SK-N-SH treated with all-trans-retinoic acid at 6 μM for 48 hours (cell line): Measurements from ENCODE around the gene FGF14.

Source experiments
- ATAC-seq: fragments of 200-7000 bp; cut with Tn5 transposase; 3 replicates; pipeline ENCODE4 v1.9.1; 2020; ENCODE audit warnings: mild to moderate bottlenecking, moderate library complexity
- ARNTL ChIP-seq: fragments of 450-650 bp; formaldehyde crosslinking; IDR thresholded peaks from 2 replicates; pipeline ENCODE4 v1.5.0; 2020; ENCODE audit warnings: low read depth, mild to moderate bottlenecking, moderate library complexity, borderline replicate concordance
- CREB5 ChIP-seq: fragments of 250-450 bp; sonication (Bioruptor Pico); IDR thresholded peaks from 2 replicates; pipeline ENCODE4 v1.5.1; 2020; ENCODE audit warnings: low read depth, mild to moderate bottlenecking, moderate library complexity
- CSDC2 ChIP-seq: fragments of 250-450 bp; sonication (Bioruptor Pico); IDR thresholded peaks from 2 replicates; pipeline ENCODE4 v1.5.0; 2020; ENCODE audit warnings: mild to moderate bottlenecking, moderate library complexity
- CSRNP3 ChIP-seq: fragments of 250-450 bp; sonication (Bioruptor Pico); IDR thresholded peaks from 2 replicates; pipeline ENCODE4 v1.5.1; 2021; ENCODE audit warnings: mild to moderate bottlenecking, moderate library complexity
- ESRRG ChIP-seq: fragments of 250-450 bp; sonication (Bioruptor Pico); IDR thresholded peaks from 2 replicates; pipeline ENCODE4 v1.6.1; 2021; ENCODE audit warnings: mild to moderate bottlenecking
- GLIS3 ChIP-seq: fragments of 250-450 bp; sonication (Bioruptor Pico); IDR thresholded peaks from 2 replicates; pipeline ENCODE4 v1.5.0; 2020; ENCODE audit warnings: mild to moderate bottlenecking, moderate library complexity
- OSR1 ChIP-seq: fragments of 250-450 bp; sonication (Bioruptor Pico); IDR thresholded peaks from 2 replicates; pipeline ENCODE4 v1.8.0; 2022; ENCODE audit warnings: moderate library complexity, mild to moderate bottlenecking, inconsistent platforms
- PATZ1 ChIP-seq: fragments of 250-450 bp; sonication (Bioruptor Pico); IDR thresholded peaks from 2 replicates; pipeline ENCODE4 v1.8.0; 2020; ENCODE audit warnings: mild to moderate bottlenecking, moderate library complexity, borderline replicate concordance
- POU6F1 ChIP-seq: fragments of 250-450 bp; sonication (Bioruptor Pico); IDR thresholded peaks from 2 replicates; pipeline ENCODE4 v1.8.0; 2021; ENCODE audit warnings: low read depth, mild to moderate bottlenecking, moderate library complexity, borderline replicate concordance
- PPARA ChIP-seq: fragments of 250-450 bp; sonication (Bioruptor Pico); IDR thresholded peaks from 2 replicates; pipeline ENCODE4 v1.5.0; 2020; ENCODE audit warnings: mild to moderate bottlenecking, borderline replicate concordance
- RARB ChIP-seq: fragments of 250-450 bp; sonication (Bioruptor Pico); IDR thresholded peaks from 2 replicates; pipeline ENCODE4 v1.8.0; 2021; ENCODE audit warnings: mild to moderate bottlenecking, moderate library complexity
- SNAI2 ChIP-seq: fragments of 250-450 bp; sonication (Bioruptor Pico); IDR thresholded peaks from 2 replicates; pipeline ENCODE4 v1.5.0; 2020; ENCODE audit warnings: mild to moderate bottlenecking, moderate library complexity
- TCF4 ChIP-seq: fragments of 250-450 bp; sonication (Bioruptor Pico); IDR thresholded peaks from 2 replicates; pipeline ENCODE4 v1.8.0; 2021; ENCODE audit warnings: mild to moderate bottlenecking, moderate library complexity, borderline replicate concordance
- TOX ChIP-seq: fragments of 250-450 bp; sonication (Bioruptor Pico); IDR thresholded peaks from 2 replicates; pipeline ENCODE4 v1.8.0; 2021; ENCODE audit warnings: mild to moderate bottlenecking, moderate library complexity, borderline replicate concordance
- TSHZ2 ChIP-seq: fragments of 250-450 bp; sonication (Bioruptor Pico); IDR thresholded peaks from 2 replicates; pipeline ENCODE4 v1.5.0; 2020; ENCODE audit warnings: mild to moderate bottlenecking, moderate library complexity
- ZC3H10 ChIP-seq: fragments of 250-450 bp; sonication (Bioruptor Pico); IDR thresholded peaks from 2 replicates; pipeline ENCODE4 v1.5.1; 2021; ENCODE audit warnings: mild to moderate bottlenecking, moderate library complexity
- ZFP3 ChIP-seq: fragments of 250-450 bp; sonication (Bioruptor Pico); IDR thresholded peaks from 2 replicates; pipeline ENCODE4 v1.5.0; 2020; ENCODE audit warnings: mild to moderate bottlenecking, moderate library complexity
- ZFP30 ChIP-seq: fragments of 450-650 bp; formaldehyde crosslinking; IDR thresholded peaks from 2 replicates; pipeline ENCODE4 v1.5.0; 2022; ENCODE audit warnings: mild to moderate bottlenecking, moderate library complexity
- ZNF565 ChIP-seq: fragments of 450-650 bp; formaldehyde crosslinking; conservative IDR thresholded peaks from 2 replicates; pipeline ENCODE4 v1.5.0; 2020; ENCODE audit warnings: low read depth, mild to moderate bottlenecking, moderate library complexity
- ZNF70 ChIP-seq: fragments of 450-650 bp; formaldehyde crosslinking; IDR thresholded peaks from 2 replicates; pipeline ENCODE4 v1.5.0; 2020; ENCODE audit warnings: mild to moderate bottlenecking, moderate library complexity
- ZNF8 ChIP-seq: fragments of 450-650 bp; formaldehyde crosslinking; IDR thresholded peaks from 2 replicates; pipeline ENCODE4 v1.5.0; 2020; ENCODE audit warnings: mild to moderate bottlenecking, moderate library complexity

FGF14 gene

GRCh38 chr13:102344410-102344809 is 57.4 kb downstream of the FGF14 start:
- ATAC-seq, result no peak
- TF ChIP-seq PATZ1 (CRISPR knock-in tag) (no peak), ZC3H10 (CRISPR knock-in tag) (no peak), ESRRG (CRISPR knock-in tag) (no peak), TOX (CRISPR knock-in tag) (no peak), TCF4 (CRISPR knock-in tag) (no peak), ZNF565 (CRISPR knock-in tag) (no peak), ZFP30 (CRISPR knock-in tag) (no peak), ZFP3 (CRISPR knock-in tag) (no peak), SNAI2 (CRISPR knock-in tag) (no peak), CSRNP3 (CRISPR knock-in tag) (no peak), OSR1 (no peak), RARB (CRISPR knock-in tag) (no peak), GLIS3 (no peak), POU6F1 (CRISPR knock-in tag) (no peak), PPARA (no peak), ZNF70 (CRISPR knock-in tag) (no peak), CSDC2 (CRISPR knock-in tag) (no peak), CREB5 (no peak)

- TF ChIP-seq RARB (CRISPR knock-in tag) (no peak), TCF4 (CRISPR knock-in tag) (no peak), PPARA (no peak), ZNF8 (no peak), OSR1 (no peak), ARNTL (CRISPR knock-in tag) (no peak), CSDC2 (CRISPR knock-in tag) (no peak)
- no peak for ATAC-seq
Measured at GRCh38 chr13:102333320-102334198, 68.3 kb downstream of the FGF14 start.

GRCh38 chr13:102328909-102329308 is 72.9 kb downstream of the FGF14 start:
- no peak for ATAC-seq
- TF ChIP-seq PATZ1 (CRISPR knock-in tag) (no peak), GLIS3 (no peak), ZFP30 (CRISPR knock-in tag) (no peak), PPARA (no peak), ESRRG (CRISPR knock-in tag) (no peak), TSHZ2 (CRISPR knock-in tag) (no peak), CREB5 (no peak), CSDC2 (CRISPR knock-in tag) (no peak), SNAI2 (CRISPR knock-in tag) (no peak), ZFP3 (CRISPR knock-in tag) (no peak), ZNF565 (CRISPR knock-in tag) (no peak), ZNF70 (CRISPR knock-in tag) (no peak), TCF4 (CRISPR knock-in tag) (no peak), TOX (CRISPR knock-in tag) (no peak), POU6F1 (CRISPR knock-in tag) (no peak), RARB (CRISPR knock-in tag) (no peak)
